GM12878 (cell line): ENCODE data around the gene COL4A1.

Experiments
- BRCA1 ChIP-seq: IDR thresholded peaks from 2 replicates; pipeline ENCODE4 v1.6.1; 2011; ENCODE audit warnings: low read depth, low read length, improper control_type of control experiment
- CEBPZ ChIP-seq: fragments of 150-350 bp; IDR thresholded peaks from 2 replicates; pipeline ENCODE4 v1.6.1; 2016; ENCODE audit warnings: low read depth, low read length
- EED ChIP-seq: sonication (generic); IDR thresholded peaks from 2 replicates; pipeline ENCODE4 v1.6.1; 2016; ENCODE audit warnings: antibody characterized with exemption, low read depth
- EP300 ChIP-seq, 2 experiments: fragments of 150-350 bp in 1 of 2; IDR thresholded peaks; 2 replicates each; pipeline ENCODE4 v1.6.1; 2011 to 2012; ENCODE audit warnings: low read depth in 2 of 2, low read length in 2 of 2, borderline replicate concordance in 1 of 2, improper control_type of control experiment in 1 of 2, inconsistent platforms in 1 of 2; ENCODE audit not compliant: control insufficient read depth in 1 of 2
- KAT2A ChIP-seq: conservative IDR thresholded peaks from 2 replicates; pipeline ENCODE4 v1.6.1; 2011; ENCODE audit warnings: low read depth, low read length; ENCODE audit not compliant: control insufficient read depth
- POLR2A ChIP-seq: IDR thresholded peaks from 2 replicates; pipeline ENCODE4 v1.6.1; 2011; ENCODE audit warnings: low read depth, mild to moderate bottlenecking, low read length
- SIX5 ChIP-seq: IDR thresholded peaks from 2 replicates; pipeline ENCODE4 v1.6.1; 2011; ENCODE audit warnings: mild to moderate bottlenecking, low read depth, low read length, moderate library complexity; ENCODE audit not compliant: severe bottlenecking
- USF1 ChIP-seq: IDR thresholded peaks from 2 replicates; pipeline ENCODE4 v1.6.1; 2011; ENCODE audit warnings: borderline replicate concordance, low read depth, mild to moderate bottlenecking, moderate library complexity, mixed read lengths, low read length; ENCODE audit not compliant: insufficient read depth; ENCODE audit errors: extremely low read length
- ZBTB11 ChIP-seq: fragments of 450-650 bp; formaldehyde crosslinking; IDR thresholded peaks from 2 replicates; pipeline ENCODE4 v1.5.0; 2022; ENCODE audit warnings: mild to moderate bottlenecking, missing genetic modification characterization
- TF ChIP-seq, protein P1 (sequence below): fragments of 450-650 bp; IDR thresholded peaks from 2 replicates; pipeline ENCODE4 v1.6.1; 2017; ENCODE audit warnings: low read depth, mild to moderate bottlenecking, moderate library complexity
- TF ChIP-seq, protein P2 (sequence below), 3 experiments: IDR thresholded peaks in 2 of 3; conservative IDR thresholded peaks in 1 of 3; 2 replicates each; pipeline ENCODE4 v1.5.1; 2011; ENCODE audit warnings: low read depth in 3 of 3, low read length in 3 of 3, mild to moderate bottlenecking in 3 of 3, control low read depth in 2 of 3, moderate library complexity in 2 of 3, inconsistent platforms in 1 of 3, mixed read lengths in 1 of 3; ENCODE audit not compliant: control insufficient read depth in 2 of 3, insufficient read depth in 1 of 3; ENCODE audit errors: extremely low read depth in 1 of 3

- TF ChIP-seq, protein P1, sequence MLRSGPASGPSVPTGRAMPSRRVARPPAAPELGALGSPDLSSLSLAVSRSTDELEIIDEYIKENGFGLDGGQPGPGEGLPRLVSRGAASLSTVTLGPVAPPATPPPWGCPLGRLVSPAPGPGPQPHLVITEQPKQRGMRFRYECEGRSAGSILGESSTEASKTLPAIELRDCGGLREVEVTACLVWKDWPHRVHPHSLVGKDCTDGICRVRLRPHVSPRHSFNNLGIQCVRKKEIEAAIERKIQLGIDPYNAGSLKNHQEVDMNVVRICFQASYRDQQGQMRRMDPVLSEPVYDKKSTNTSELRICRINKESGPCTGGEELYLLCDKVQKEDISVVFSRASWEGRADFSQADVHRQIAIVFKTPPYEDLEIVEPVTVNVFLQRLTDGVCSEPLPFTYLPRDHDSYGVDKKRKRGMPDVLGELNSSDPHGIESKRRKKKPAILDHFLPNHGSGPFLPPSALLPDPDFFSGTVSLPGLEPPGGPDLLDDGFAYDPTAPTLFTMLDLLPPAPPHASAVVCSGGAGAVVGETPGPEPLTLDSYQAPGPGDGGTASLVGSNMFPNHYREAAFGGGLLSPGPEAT, result no peak
- TF ChIP-seq, protein P2, sequence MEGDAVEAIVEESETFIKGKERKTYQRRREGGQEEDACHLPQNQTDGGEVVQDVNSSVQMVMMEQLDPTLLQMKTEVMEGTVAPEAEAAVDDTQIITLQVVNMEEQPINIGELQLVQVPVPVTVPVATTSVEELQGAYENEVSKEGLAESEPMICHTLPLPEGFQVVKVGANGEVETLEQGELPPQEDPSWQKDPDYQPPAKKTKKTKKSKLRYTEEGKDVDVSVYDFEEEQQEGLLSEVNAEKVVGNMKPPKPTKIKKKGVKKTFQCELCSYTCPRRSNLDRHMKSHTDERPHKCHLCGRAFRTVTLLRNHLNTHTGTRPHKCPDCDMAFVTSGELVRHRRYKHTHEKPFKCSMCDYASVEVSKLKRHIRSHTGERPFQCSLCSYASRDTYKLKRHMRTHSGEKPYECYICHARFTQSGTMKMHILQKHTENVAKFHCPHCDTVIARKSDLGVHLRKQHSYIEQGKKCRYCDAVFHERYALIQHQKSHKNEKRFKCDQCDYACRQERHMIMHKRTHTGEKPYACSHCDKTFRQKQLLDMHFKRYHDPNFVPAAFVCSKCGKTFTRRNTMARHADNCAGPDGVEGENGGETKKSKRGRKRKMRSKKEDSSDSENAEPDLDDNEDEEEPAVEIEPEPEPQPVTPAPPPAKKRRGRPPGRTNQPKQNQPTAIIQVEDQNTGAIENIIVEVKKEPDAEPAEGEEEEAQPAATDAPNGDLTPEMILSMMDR (IDR thresholded peaks at IDR 0.05 in 2 of 3, conservative IDR thresholded peaks at IDR 0.05 in 1 of 3; ENCODE audit: control insufficient read depth in 2 of 3, extremely low read depth in 1 of 3, insufficient read depth in 1 of 3, low read depth in 3 of 3, low read length in 3 of 3), result no peak
- TF ChIP-seq USF1, result no peak
- no peak for TF ChIP-seq ZBTB11 (CRISPR knock-in tag)
- TF ChIP-seq KAT2A, result no peak
- no peak for TF ChIP-seq BRCA1
- no peak for TF ChIP-seq EED
- TF ChIP-seq SIX5, result no peak
- TF ChIP-seq EP300 (IDR thresholded peaks at IDR 0.05; ENCODE audit: borderline replicate concordance in 1 of 2, control insufficient read depth in 1 of 2, low read depth in 2 of 2, low read length in 2 of 2), result no peak
- no peak for TF ChIP-seq POLR2A
- no peak for TF ChIP-seq CEBPZ
These were observed 13.3 kb downstream of the COL4A1 start for GRCh38 chr13:110293649-110294048.
